Measurements from ENCODE around the gene ACOT13.
"Not testable (repeated sequence)": the region's sequence is repeated elsewhere in the genome, so short reads cannot be mapped to it uniquely, and the experiment has no call there.

The ACOT13 gene

GRCh38 chr6:24662236-24662635 lies 4.6 kb upstream of the ACOT13 start:
- DNase-seq (ENCODE audit: low read depth): no peak

- DNase-seq (ENCODE audit: low read depth): no peak
These were observed 3.7 kb upstream of the ACOT13 start for GRCh38 chr6:24663189-24663588.

GRCh38 chr6:24664046-24664987 lies 2.6 kb upstream of the ACOT13 start:
- no peak for DNase-seq (ENCODE audit: low read depth)

GRCh38 chr6:24666097-24666640 lies 708 bp upstream of the ACOT13 start:
- DNase-seq (ENCODE audit: low read depth): peak; percentile 53

GRCh38 chr6:24667378-24667803 lies 514 bp downstream of the ACOT13 start:
- no peak for DNase-seq (ENCODE audit: low read depth)

- not testable (repeated sequence) for DNase-seq (ENCODE audit: low read depth)
These were observed 1.5 kb downstream of the ACOT13 start for GRCh38 chr6:24668066-24668996.

GRCh38 chr6:24668997-24669361 lies 2.1 kb downstream of the ACOT13 start:
- no peak for DNase-seq (ENCODE audit: low read depth)

- not testable (repeated sequence) for DNase-seq (ENCODE audit: low read depth)
These were observed 3.6 kb downstream of the ACOT13 start for GRCh38 chr6:24670492-24670891.

- DNase-seq (ENCODE audit: low read depth): not testable (repeated sequence)
These were observed 4.2 kb downstream of the ACOT13 start for GRCh38 chr6:24671077-24671476.

- DNase-seq (ENCODE audit: low read depth): no peak
These were observed 5.8 kb downstream of the ACOT13 start for GRCh38 chr6:24672620-24673182.

- DNase-seq (ENCODE audit: low read depth): no peak
These were observed 6.7 kb downstream of the ACOT13 start for GRCh38 chr6:24673625-24674024.

- DNase-seq (ENCODE audit: low read depth): not testable (repeated sequence)
These were observed 12.0 kb downstream of the ACOT13 start for GRCh38 chr6:24678792-24679352.

- no peak for DNase-seq (ENCODE audit: low read depth)
These were observed 13.7 kb downstream of the ACOT13 start for GRCh38 chr6:24680582-24680981.

GRCh38 chr6:24683297-24684296 lies 16.7 kb downstream of the ACOT13 start:
- no peak for DNase-seq (ENCODE audit: low read depth)

- no peak for DNase-seq (ENCODE audit: low read depth)
These were observed 19.5 kb downstream of the ACOT13 start for GRCh38 chr6:24686408-24686807.

- DNase-seq (ENCODE audit: low read depth): no peak
These were observed 20.1 kb downstream of the ACOT13 start for GRCh38 chr6:24686946-24687345.

- peak; percentile 33 for DNase-seq (ENCODE audit: low read depth)
These were observed 23.1 kb downstream of the ACOT13 start for GRCh38 chr6:24689964-24690363.

GRCh38 chr6:24690593-24690992 lies 23.7 kb downstream of the ACOT13 start:
- DNase-seq (ENCODE audit: low read depth): no peak

GRCh38 chr6:24691550-24691949 lies 24.7 kb downstream of the ACOT13 start:
- DNase-seq (ENCODE audit: low read depth): no peak

GRCh38 chr6:24692003-24692402 lies 25.1 kb downstream of the ACOT13 start:
- DNase-seq (ENCODE audit: low read depth): no peak

All from EH (cell line).